Iris pigment epithelial cell (primary cell): ENCODE results near the gene SCAF8.

Experiments used
- DNase-seq: peaks from one replicate; pipeline ENCODE4 v3.0.0-alpha.2; 2011; ENCODE audit warnings: low read depth

The SCAF8 gene

DNA sequence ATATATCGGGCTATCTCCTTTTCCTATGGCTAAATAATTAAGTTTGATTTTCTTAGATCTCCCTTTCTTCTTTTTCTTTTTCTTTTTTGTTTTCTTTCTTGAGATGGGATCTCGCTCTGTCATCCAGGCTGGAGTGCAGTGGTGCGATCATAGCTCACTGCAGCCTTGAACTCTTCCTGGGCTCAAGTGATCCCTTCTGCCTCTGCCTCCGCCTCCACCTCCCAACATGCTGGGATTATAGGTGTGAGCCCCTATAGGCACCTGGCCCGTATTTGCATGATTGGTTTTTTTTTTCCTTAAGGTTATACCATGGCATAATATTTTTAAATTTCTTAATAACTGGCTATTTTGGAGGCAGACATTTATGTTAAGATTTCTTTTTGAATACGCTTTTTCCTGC is 106.3 kb downstream of the SCAF8 start:
- no peak for DNase-seq

DNA sequence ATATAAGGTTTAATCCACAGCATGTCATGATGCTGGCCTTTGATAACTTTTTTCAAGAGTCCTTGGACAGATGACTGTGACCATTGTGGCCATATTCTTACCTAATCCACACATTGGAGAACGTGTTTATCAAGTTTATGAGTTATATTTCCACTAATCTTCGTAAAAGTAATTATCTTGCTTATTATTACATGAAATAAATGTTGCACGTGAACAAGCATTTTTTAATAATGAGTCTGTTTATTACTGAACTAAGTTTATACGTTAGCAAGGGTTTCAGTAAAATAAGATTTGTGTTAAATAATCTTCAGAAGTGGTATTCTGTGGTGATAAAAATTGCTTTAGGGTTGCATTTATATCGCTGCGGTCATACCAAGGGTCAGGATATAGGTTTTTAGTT is 107.1 kb downstream of the SCAF8 start:
- no peak for DNase-seq

DNA sequence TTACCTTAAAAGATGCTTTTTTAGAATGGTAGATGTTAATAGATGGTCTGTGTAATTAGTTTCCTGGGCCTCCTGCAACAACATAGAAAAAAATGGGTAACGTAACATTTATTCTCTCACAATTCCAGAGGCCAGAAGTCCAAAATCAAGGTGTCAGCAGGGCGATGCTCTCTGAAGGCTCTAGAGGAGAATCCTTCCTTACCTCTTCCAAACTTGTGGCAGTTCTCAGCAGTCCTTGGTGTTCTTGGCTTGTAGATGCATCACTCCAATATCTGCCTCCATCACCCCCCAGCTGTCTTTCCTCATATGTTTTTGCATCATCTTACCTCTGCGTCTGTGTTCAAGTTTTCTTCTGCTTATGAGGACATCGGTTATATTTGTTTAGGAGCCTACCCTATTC is 107.9 kb downstream of the SCAF8 start:
- DNase-seq: no peak

DNA sequence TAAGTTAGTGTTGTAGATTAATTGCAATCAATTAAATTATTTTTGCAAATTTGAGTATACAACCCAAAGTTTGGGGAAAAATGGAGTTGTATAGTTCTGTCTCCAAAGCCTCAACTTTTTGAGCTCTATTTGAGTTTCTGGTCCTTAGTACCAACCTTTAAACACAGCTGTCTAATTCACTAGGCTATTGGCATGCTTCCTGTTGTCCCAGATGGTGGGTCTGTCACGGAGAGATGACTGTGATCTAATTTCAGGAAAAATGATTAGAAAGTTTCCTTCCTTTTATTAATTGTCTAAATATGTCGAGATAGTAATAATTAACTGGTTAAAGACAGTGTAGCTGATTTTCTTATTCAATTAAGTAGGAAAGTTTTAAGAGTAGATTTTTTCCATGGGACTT is 109.6 kb downstream of the SCAF8 start:
- no peak for DNase-seq

DNA sequence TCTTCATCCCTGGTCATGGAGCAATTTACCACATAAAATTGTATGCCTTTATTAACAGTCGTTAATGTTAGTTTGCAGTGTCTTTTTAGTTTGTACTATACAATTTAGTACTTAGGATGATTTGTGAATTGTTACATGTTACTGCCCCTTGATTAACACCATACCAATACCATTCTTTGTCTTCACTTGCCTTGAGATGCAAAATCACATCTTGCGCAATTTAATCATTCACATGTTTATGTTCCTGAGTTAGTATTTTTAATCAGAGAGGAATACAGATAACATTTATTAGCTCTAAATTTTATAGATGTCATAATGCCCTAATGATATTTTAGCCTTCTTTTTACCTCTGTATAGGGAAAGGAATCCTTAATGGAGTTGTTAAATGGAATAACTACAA is 114.1 kb downstream of the SCAF8 start:
- DNase-seq: peak; percentile 21

DNA sequence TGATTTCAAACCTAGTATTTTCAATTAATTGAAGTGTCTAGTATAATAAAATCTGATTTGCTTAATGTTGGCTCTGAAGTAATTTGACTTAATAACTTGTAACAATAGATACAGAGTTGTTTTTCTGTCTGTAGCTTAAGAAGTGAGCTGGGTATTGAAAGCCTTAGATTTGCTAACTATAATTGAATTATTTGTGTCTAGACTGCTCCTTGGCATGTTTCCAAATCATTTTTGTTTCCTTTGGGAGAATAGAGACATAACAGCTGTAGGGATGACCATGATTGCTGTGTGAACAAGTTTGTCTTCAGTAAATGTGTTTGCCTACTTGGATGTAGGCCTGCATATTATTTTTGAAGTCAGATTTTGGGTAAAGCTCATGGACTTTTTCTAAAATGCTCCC is 115.4 kb downstream of the SCAF8 start:
- peak; percentile 25 for DNase-seq

DNA sequence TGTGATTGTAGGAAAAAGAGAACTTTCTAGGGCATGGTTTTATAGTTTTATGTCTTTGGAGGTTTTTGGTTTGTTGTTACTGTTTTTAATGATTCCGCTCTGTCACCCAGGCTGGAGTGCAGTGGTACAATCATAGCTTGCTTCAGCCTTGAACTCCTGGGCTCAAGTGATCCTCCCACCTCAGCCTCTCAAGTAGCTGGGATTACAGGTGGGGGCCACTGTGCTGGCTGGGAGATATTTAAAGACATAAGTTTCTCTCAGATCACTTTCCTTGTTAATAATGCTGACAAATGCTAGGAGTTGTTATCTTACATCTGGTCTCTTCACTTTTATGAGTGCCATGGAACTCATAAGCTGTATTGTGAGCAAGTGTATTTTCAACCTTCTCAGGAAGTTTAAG is 116.3 kb downstream of the SCAF8 start:
- no peak for DNase-seq

DNA sequence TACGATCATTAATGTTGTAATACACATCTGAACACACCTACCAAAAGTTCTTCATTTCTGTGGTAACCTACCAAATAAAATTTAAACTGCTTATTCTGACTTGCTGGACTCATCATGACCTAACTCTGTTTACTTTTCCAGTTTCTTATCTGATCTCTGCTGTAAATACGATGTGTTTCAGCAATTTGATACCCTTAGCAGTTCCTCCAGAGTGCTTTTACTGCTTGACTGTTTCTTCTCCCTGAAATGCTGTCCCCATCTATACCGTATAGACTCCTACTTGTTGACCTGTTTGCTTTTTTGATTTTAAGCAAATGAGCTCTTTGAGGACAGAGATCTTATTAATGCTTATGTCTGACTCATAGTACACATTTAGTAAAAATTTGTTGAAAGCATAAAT is 119.5 kb downstream of the SCAF8 start:
- DNase-seq: peak; percentile 83

DNA sequence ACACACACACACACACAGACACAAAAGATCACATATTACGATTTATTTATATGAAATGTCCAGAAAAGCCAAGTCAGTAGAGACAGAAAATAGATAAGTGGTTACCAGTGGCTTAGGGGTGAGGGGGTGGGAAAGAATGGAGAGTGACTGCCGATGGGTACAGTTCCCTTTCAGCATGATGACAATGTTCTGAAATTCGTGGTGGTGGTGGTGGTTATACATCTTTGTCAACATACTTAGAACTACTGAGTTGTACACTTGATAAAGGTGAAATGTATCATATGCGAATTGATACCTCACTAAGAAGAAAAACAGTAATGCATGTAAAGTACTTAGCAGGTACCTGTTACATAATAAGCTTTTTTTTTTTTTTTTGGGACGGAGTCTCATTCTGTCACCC is 124.3 kb downstream of the SCAF8 start:
- no peak for DNase-seq

DNA sequence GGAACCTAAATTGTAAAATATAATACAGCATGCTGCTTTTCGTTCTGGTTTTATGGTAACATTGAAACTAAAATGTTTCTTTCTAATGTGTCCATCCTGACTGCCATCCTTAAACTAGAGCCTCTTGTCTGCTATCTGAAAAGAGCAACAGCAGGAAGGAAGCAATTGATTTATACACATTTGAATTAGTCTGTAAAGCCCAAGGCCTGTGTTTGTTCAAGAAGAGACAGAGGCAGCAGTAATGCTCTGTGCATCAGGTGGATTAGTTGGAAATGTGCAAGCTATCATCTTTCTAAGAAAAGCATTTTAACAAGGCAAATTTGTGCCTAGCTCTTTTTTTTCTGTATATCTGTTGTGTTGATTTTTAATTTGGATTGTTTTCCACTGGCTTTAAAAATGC is 128.6 kb downstream of the SCAF8 start:
- DNase-seq: no peak

DNA sequence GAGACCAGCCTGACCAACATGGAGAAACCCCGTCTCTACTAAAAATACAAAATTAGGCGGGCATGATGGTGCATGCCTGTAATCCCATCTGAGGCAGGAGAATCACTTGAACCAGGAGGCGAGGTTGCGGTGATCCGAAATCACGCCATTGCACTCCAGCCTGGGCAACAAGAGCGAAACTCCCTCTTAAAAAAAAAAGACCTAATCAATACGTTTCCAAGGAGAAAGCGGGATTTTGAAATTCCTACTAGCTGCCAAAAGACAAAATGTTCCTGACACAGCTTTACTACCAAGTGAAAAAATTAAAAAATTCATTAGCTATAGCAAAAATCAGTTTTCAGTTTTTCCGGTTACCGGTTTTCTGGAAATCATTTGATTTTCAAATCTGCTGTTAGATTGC is 129.3 kb downstream of the SCAF8 start:
- DNase-seq: no peak

DNA sequence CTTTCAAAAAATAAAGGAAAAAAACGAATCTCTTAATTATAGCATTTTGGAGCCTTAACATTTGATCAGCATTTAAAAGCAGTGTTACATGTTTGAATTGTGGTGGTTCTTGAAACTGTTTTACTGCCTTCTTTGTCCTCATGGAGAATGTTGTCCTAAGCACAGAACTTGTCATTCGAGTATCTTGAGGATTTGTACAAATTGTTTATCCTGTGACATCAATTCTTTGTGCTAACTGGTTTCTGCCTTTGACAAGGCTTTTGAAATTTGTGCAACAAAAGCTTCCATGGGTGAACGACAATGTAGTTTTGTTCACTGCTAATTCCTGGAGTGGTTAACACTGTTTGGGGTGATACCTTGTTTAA is 130.8 kb downstream of the SCAF8 start:
- DNase-seq: no peak

DNA sequence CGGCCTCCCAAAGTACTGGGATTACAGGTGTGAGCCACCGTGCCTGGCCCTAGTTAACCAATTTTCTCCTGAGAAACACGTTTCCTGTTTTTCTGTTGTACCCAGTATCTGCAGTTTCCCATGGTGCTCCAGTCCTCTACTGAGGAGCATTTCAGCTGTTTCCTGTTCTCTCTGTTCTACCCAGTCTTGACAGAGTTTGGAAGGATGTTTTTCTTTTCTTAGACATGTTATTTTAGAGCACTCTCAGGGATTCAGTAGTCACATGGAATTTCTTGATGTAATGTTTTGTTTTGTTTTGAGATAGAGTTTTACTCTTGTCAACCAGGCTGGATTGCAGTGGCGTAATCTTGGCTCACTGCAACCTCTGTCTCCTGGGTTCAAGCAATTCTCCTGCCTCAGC is 132.1 kb downstream of the SCAF8 start:
- peak; percentile 73 for DNase-seq

DNA sequence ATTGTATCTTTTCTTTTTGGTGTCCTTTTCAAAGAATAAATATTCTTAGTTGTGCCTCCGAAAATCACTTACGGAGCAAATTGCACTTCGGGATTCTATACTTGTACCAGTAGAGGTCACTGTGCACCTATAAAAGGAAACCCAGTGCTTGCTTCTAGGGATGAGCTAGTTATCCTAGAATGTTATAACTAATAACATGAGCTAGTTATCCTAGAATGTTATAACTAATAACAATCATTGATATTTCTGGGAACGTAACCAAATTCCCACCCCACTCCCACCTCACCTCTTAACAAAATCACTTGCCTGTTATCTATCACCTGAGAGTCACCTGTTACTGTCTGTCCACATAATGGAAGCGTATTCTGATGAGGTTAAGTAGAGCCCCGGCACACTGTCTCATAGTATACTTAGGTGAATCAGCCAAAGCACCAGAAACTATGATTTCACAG is 135.0 kb downstream of the SCAF8 start:
- DNase-seq: peak; percentile 69

DNA sequence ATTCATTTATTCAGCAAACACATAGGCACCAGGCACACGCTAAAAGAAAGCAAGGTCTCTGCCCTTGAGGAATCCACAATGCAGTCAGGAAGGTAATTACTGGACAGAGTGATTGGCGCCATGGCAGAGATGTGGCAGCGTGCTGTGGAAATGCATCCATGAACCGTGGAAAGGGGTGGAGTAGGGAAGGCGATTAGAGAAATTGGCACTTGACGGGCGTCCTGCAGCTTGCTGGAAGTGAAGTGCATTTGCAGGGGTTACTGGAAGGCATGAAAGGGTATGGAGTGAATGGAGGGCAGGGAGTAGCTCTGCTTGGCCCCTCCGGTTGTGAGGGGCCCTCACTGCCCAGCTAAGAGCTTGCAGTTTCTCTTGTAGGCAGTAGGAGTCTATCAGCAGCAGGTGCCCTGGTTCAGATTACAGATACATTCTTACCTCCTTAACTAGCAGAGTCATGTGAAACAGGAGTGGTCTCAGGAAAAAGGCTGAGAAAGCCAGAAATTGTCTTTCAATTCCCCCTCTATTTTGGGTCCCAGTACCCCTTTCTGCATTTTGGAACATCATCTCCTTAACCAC is 139.4 kb downstream of the SCAF8 start:
- no peak for DNase-seq

DNA sequence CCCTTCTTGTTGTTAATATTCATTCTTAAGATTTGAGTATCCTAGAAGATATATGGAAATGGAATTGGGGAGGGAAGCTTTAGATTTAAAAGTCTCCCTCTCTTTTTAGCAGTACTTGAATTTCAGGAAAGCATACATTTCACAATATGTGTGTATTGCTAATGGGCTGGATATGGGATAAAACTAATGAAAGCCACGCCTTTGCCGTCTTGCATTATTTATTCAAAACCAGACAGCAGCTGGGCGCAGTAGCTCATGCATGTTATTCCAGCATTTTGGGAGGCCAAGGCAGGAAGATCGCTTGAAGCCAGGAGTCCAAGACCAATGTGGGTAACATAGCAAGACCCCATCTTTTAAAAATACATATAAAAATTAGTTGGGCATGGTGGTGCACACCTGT is 140.3 kb downstream of the SCAF8 start:
- DNase-seq: no peak

DNA sequence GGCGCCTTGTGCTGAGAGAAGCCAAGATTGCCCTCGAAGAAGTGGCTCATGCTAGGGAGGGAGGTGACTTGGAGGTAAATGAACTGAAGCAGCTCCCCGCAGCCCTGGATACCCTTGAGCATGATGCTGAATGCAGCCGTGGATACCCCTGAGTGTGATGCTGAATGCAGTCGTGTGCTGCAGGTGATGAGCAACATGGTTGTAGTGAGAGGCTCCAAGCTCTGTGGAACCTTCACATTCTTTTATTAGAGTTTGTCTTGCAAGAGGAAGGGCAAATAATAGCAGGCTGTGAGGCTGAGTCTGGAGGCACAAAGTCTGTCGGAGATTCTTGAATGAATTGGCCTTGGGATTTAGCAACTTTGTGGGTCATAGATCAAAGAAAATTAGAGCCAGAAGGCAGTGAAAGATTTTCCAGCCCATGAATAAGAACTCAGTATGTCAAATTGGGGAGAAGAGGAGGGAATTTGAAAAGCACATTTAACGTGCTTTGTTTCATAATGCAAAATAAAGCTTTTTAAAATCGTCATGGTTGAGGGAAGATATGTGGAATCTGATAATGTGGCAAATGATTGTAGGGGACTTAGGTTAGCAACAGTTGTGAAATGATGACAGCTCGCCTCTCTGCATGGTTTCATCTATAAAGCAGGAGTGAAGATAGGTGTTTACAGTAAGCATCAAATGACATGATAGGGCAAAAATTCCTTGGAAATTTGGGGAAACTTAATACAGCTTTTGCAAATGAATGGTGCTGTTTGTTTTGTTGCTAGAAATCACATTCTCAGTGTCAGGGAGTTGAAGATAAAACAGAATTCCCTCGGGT is 141.8 kb downstream of the SCAF8 start:
- DNase-seq: no peak

DNA sequence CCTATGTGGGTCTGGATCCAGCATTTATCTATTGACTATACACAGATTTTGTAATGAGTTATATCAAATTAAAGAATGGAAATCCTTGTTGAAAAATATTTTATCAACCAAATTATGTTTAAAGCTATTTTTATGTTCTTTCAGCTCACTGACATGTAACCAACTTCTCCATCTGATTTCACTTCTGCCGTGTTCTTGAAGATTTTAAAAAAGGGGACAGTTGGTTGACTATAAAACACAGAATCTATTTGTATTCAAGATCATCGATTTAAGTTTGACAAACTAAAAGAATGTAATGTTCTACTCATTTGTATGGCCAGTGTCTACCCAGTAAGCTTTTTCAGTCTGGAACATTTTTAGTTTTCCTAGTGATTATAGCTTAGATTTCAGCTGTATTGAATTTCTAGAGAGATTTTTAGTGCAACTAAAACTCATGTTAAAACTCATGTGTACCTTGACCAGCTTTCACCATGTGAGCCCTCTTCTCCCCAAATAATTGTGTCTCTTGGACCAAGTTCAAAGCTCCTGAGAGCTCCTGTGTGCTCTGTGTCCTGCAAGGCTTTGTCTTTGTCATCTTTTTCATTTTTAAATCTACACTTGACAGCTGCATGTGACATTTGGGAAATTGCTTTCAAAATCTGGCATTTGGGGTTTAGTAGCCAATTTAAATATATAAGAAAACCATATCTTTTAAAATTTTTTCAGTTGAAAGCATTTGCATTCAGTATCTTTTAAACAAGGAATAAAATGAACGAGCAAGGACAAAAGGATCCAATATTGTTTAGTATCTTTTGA is 143.5 kb downstream of the SCAF8 start:
- DNase-seq: no peak

DNA sequence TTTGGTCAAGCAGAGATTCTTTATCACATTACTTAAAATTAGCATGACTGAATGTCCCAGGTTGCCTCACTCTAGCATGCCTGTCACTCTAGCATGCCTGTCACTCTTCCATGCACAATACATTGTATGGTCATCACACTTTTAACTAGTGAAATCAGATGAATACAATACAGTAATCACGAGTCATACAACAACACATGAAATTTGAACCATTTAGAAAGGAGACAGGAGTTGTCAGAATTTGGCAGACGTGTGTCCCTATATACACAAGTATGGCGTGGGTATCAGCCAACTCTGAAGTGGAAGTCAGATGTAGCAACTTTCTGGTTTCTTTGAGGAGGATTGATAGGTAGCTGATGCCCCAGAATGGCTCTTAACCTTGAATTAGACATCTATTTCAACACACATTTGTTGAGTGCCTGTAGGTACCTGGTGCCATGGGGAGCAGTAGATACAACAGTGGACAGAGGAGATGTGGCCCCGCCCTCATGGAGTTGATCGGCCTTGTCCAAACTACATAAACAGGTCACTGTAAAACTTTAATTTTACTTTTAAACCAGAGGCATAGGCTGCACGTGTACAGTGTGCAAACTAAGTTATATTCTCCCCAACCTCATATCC is 145.8 kb downstream of the SCAF8 start:
- DNase-seq: peak; percentile 55

DNA sequence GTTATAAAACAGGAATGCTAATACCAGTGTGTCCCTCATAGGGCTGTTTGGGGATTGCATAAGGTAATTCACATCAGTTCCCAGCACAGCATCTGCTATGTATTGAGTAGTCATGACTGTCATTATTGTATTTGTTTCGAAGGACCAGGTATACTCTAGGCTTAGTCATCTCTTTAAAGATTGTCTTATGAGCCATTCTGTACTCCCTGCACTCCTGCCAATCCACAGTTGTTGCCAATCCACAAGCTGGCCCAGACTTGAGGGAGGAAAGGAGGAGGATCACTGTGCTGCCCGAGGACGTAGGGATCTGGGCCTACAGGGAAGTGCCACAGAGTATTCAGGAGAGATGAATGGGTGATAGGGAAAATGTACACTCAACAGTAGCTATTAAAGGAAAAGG is 148.9 kb downstream of the SCAF8 start:
- DNase-seq: no peak
